NCI-H345 treated with DMSO at 0.1 percent for 48 hours (cell line): ENCODE results near the gene PRKCA.
A peak's percentile ranks its signal among the peaks of the same experiment; 100 is the strongest.
"Not testable (repeated sequence)": the region's sequence is repeated elsewhere in the genome, so short reads cannot be mapped to it uniquely, and the experiment has no call there.

Experiments used
- DNase-seq: peaks from one replicate; lab custom pipeline; 2025; ENCODE audit not compliant: unreplicated experiment; lab: John Stamatoyannopoulos, UW

PRKCA gene

DNA sequence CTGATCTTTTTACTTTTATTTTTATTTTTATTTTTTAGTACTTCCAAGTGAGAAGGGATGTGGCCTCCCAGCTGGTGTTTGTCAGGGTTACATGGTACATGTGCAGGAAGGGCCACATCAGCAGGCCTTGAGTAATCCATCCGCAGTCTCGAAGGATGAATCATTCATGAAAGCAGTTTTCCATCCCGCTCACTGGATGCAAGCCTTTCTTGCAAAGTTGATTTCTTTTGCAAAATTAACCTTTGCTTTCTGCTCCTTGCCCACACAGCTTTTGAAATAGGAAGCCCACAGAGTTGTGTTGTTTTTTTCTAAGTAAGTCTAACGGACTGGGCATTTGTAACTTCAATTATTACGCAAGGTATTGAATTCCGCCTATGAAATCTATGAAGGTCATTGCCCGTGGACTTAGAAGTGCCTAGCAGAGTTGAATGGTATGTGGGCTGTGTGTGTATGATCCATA lies 157.4 kb downstream of the PRKCA start:
- DNase-seq: no peak

DNA sequence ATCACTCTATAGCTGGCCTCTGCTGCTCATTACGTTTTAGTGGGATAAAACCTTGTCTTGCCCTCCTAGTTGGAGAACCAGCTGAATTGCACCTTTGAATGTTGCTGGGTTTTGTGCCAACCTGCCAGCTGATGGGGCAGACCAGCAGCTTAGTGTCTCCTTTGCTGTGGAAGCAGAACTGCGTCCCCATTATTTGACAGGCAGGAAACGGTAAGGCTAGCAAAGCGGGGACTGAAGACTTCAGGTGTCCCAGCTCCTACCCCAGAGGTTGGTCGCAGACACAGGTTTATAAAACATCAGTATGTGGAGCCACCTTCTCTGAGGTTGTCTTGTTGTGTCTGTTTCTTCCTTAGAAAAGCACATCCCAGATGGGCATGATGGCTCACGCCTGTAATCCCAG lies 158.1 kb downstream of the PRKCA start:
- no peak for DNase-seq

DNA sequence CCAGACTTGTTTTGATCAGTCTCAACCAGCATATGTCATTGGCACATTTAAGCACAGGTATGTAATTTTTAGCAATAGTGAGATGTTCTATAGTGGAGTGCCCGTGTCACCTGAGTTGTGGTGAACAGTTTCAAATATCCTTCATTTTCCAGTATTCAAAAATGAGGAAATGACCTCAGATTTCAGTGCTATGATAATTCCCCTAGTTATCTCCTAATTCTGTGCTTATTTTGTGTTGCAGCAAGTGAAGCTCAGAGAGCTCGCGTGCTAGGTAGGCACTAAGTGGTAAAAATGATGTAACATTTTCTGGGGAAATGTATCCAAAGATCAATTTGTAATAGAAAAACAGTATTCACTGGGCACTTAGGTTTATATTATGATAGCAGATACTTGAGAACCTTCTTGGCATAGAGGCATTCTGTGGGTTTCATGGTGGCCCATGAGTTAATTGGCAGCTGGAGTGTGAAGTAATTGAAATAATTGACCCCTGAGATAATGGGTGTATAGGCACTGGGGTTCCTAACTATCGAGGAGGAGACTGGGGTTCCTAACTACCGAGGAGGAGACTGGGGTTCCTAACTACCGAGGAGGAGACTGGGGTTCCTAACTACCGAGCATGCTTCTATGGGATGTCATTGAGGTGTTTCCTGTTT lies 159.1 kb downstream of the PRKCA start:
- no peak for DNase-seq

DNA sequence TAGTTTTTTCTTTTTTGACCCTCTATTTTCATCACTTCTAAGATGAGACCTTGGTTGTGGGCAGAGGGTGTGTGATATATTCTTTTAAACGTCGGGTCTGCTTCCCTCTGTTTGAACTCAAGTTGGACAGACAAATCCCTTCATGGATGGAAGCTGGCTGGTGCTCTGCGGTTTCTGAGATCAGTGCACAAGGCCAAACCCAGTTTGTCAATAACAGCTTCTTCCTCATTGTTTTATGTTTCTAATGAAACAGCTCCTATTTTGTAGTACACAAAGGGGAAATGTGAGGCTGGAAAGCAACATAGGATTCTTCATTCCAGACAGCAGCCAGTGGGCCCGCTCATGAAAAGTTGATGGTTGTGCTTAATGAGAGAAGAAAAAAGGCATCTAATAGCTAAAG lies 159.6 kb downstream of the PRKCA start:
- no peak for DNase-seq

DNA sequence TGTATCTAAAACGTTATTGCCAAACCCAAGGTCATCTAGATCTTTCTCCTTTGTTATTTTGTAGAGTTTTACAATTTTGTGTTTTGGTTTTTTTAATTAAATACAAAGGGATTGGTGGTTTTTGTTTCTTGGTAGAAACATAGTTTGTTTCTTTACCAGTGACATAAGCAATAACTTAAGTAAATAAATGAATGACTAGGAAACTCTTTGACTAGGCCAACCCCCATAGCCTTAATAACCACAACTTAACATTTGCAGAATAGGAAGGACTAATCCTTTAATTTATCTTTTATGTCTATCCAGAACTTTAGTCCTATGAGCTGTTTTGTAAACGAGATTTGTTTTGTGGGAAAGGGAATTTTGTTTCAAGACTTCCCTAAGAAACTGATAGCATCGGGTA lies 162.5 kb downstream of the PRKCA start:
- no peak for DNase-seq

DNA sequence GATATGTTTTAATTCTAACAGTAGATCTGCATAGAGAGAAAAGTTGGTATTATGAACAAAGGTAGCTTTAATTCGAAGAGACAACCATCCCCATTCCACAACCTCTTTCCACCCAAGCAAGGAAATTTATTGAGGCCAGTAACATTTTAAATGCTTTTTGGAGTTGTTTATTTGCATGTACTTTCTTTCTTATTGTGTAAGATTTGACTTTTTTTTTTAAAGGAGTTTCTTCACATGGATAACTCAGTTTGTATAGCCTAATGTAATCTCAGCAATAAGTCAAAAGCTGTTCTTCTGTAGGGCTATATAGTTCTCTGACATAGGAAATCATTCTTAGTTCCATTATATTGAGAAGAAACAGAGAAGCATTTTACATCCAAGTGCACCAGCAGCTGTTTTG lies 163.3 kb downstream of the PRKCA start:
- DNase-seq: no peak

DNA sequence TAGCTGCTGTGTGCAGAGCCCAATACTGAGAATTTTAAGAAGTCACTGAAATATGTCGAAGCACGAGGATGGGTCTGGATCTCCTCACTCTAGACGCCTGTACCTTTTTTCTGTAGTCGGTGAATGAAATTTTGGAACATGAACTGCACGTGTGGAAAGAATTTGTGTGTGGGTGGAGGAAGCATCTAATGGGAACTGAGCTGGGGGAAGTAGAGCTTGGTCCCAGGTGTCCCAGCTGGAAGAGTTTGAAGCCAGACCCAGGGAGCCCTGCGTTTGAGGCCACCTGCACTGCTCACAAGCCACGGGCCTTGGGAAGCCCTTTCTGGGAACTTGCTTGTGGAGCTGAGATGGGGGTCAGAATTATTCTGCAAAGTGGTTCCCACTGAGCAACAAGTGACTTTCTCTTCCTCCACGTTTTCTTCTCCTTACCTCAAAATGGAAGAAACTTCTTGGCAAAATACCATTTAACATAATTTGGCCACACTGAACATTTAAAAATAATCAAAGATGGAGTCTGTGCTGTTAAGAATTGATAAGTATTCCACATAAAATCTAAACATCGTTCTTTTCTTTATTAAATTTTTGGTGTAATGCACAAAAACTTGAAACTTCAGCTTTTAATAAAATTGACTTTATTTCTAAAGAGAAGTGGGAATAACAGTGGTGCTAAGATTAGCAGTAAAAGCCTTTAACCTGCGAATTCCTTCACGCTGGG lies 163.8 kb downstream of the PRKCA start:
- DNase-seq: no peak

DNA sequence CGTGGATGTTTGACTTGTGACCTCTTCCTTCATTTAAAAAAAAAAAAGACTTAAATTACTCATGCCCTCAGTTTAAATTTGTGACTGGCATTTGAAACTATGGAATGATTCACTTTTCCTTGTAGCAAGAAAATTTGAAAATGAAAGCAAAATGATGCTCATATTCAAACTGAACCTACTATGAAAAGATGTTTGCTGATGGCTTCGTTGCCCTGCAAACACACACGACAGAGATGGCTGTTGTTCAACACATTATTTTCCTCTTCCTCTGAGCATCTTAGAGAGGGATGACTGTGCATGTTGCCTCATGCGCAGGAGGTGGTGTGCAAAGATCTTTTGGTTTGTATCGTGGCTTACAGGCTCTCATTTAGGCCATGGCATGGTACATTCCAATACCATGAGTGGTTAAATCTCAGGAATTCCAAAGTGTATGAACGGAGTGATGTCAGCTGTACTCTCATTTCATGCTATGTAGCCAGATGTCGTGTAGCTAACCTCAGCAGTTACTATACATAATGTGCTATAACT lies 164.5 kb downstream of the PRKCA start:
- DNase-seq: no peak

DNA sequence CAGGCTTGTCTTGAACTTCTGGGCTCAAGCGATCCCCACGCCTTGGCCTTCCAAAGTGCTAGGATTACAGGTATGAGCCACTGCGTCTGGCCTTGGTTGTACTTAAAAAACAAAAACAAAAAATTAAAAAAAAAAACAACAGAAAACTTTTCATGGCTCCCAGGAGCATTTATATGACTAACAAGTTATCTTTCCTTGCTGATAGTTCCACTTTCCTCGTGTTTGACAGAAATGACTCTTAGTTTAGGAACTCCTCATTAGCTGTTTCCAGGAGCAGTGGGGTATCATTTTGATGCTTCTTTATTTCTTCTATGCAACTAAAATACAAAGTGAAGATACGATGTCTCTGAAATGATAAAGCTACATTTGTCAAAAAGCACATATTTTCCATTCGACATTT lies 165.4 kb downstream of the PRKCA start:
- no peak for DNase-seq

DNA sequence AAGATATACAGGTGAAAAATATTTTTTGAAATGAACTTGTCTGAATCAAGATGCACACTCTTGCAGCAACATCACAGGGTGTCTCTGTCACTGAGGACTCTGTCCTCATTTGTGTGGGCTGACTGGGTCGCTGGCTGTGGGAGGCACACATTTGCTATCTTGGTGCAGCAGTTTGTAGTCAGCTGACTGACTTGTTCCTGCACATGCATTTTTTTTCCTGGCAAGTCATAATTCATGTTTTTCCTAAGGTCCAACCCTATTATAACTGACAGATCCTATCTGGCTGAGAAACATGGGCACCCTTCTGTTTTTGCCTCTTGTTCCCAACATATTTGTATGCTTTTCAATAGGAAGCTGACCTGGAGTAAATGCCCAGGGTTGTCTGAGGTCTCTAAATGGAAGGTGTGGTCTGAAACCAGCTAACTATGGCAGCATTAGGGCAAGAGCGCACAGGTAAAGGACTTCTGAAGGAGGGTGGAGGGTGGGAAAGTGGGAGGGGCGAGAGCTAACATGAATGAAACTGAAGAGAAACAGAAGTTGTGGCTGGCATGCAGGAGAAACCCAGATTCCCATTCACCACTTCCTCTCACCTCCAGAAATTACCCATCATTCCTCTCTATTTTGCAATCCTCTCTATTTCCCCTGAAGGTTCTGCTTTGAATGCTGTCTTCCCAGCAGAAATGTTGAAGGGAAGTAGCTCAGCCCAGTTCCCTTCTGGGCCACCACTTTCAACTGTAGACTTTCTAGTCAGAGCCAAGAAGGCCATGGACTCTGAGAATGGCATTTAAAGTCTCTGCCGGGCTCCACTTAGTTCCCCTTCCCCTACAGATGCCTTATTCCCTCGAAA lies 166.1 kb downstream of the PRKCA start:
- no peak for DNase-seq

DNA sequence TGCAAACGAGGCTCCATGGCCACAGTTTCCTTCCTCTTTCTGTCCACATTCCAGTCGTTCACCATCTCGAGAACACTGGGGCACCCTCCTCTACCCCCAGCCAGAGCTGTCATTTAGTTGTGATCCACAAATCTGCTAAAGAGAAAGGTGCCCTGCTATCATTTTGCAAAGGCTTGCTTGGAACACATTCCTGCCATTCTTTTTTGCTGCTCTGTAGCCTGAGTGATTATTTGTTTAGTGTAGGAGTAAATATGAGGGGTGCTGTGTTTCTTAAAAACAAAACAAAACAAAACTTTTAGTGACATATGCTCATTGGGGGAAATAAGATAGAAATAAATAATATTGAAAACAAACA lies 166.7 kb downstream of the PRKCA start:
- no peak for DNase-seq

DNA sequence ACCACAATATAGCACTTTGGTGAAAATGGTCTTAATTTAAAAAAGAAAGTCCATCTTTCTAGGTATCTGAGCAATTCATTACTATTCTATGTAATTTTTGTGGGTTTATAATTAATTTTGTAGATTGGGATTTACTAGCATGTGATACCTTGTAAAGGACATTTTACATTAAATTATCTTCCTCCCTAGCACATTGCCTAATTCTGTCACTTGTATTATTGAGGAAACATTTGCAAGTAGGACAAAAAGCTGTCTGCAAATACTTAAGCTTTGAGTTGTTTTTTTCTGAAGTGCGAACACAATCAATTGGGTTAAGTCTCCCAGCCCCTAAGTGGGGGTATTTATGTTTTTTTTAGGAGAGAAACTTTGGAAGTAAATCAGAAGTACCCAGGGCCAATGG lies 167.0 kb downstream of the PRKCA start:
- DNase-seq: no peak

DNA sequence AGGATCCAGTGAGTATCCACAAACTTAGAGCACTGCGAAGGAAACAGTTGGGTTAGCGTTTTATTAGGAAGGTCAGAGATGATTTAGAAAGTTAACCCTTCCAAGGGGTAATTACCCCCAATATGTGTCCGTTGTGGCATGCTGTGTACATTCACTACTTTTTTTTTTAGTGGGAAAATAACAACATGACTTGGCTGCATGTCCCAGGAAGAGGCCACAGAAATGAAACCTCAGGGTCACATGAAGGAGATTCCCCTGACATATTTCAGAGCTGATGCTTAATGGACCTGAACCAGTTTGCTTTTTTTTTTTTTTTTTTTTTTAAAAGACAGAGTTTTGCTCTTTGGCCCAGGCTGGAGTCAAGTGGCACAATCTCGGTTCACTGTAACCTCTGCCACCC lies 167.5 kb downstream of the PRKCA start:
- DNase-seq: no peak

DNA sequence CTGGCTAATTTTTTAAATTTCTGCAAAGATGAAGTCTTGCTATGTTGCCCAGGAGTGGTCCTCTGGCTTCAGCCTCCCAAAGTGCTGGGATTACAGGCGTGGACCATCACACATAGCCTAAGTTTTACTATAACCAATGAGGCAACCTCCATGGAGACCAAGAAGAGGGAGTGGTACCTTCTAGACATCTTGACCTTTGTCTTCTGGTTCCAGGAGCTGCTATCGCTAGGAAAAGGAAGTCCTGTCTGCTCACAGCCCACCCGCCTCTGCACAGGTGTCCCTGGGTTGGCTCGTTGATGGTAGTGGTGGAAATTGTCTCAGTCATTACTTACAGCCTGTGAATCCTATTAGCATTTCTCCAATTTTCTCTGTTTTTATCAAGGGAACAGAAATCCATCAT lies 169.7 kb downstream of the PRKCA start:
- DNase-seq: no peak

DNA sequence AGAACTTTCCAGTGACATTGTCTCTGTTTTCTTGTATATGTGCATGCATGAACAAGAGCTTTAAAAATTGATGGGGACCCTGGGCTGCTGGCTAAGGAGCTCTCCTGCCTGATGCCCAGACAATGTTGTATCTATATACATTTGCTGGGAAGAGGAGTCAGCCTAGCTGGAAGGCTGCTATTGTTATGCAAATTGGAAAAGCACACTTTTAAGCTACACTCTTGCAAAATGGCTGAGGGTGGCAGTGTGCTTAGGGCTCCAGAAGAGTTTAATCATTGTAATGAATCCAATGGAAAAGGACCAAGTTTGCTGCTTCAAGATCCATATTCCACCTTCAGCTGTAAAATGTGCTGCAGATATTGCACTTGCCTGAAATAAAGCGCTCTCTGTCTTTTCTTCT lies 171.8 kb downstream of the PRKCA start:
- DNase-seq: peak; percentile 17

DNA sequence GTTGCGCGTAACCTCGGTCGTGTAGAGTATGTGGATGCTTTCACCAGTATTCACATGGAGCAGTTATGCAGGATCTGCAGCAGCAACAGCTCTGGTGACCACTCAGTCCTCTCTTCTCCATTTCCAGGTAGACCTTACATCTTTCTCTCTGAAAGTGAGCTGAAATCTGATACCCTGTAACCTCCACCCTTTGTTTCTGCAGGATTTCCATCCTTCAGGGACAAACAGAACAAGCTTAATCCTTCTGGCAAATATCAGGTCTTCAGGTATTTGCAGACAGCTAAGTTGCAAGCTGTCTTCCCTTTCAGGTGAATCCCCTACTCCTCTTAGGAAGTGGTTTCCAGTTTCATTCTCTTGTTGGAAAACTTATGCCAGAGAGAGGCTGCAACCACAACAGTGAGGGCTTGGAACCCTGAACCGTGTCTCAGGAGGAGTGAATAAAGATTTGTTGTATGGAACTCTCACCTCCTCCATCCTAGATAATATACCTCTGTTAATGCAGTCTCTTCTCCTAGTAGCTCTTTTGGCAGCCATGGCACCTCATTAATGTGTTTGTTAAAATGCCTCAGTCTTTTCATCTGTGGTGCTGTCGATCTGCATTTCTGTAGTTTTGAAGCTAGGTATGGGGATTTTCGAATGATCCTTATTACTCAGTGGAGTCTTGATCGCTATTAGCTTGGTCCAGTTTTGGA lies 172.5 kb downstream of the PRKCA start:
- DNase-seq: no peak

DNA sequence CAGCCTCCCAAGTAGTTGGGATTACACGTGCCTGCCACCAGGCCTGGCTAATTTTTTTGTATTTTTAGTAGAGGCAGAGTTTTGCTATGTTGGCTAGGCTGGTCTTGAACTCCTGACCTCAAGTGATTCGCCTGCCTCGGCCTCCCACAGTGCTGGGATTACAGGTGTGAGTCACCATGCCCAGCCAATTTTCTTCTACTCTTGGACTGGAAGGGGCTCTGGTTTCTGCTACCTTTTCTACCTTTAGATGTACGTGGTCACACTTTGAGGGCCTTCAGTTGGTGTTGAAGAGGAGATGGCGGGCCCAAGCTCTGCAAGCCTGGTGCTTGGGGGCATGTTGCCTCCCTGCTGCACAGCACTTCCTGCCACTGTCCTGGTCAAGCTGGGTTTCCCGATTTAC lies 173.6 kb downstream of the PRKCA start:
- no peak for DNase-seq

DNA sequence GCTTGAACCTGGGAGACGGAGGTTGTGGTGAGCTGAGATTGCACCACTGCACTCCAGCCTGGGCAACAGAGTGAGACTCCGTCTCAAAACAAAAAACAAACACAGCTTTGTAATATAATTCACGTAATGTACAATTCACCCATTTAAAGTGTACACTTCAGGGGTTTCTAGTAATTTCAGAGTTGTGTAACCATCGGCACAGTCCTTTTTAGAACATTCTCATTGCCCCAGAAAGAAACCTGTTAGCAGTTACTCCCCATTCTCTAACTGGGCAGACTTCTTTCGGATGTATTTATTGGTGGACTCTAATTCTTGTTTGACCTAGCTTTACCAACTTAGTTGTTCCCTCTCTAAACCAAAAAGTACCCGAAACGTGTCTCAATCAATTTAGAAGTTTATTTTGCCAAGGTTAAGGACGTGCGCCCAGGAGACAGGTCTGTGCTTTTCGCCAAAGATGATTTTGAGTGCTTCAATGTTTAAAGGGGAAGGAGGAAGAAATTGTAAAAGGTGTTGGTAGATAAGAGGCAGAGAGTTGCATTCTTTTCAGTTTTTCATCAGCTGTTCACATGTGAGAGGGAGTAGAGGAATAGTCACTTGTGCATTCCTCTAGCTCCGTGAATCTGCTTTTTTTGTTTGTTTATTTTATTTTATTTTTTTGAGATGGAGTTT lies 175.3 kb downstream of the PRKCA start:
- DNase-seq: no peak

DNA sequence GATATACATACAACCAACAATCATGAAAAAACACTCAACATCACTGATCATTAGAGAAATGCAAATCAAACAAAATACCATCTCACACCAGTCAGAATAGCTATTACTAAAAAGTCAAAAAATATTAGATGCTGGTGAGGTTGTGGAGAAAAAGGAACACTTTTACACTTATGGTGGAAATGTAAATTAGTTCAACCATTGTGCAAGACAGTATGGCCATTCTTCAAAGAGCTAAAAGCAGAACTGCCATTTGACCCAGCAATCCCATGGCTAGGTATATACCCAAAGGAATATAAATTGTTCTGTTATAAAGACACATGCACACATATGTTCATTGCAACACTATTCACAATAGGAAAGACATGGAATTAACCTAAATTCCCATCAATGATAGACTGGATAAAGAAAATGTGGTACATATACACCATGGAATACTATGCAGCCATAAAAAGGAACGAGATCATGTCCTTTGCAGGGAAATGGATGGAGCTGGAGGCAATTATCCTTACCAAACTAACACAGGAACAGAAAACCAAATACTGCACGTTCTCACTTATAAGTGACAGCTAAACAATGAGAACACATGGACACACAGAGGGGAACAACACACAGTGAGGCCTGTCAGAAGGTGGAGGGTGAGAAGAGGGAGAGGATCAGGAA lies 176.9 kb downstream of the PRKCA start:
- DNase-seq: not testable (repeated sequence)

DNA sequence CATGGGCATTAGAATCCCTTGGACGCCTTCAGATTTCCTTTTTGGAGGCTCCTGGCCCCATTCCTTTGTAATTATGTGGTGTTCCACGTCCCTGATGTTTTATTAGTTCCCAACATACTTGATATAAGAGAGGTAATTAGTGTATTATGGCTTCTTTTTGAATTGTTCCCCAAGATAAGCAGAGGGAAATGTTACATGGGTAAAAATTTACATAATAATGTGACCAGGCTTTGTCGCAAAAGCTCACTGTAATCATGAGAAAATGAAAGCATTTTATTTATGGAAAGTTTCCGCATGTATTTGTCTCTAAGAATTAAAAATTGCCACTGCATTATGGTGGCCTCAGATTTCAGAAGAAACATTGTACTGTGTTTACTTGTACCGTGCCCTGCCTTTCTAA lies 177.8 kb downstream of the PRKCA start:
- DNase-seq: no peak
